ENCODE data around the gene NKX3-2.
A peak's percentile ranks its signal among the peaks of the same experiment; 100 is the strongest.

The NKX3-2 gene

GRCh38 chr4:13548059-13548983, 4.0 kb upstream of the NKX3-2 start:
- Mint-ChIP-seq H3K4me1 (peaks cover 26% of the 10 kb centered on the region), H3K27me3 (ENCODE audit: low read depth) (peaks cover 81% of the 10 kb centered on the region), H3K9me3 (peaks cover 21% of the 10 kb centered on the region), H3K36me3 (ENCODE audit: low read depth) (no peaks in the 10 kb centered on the region), H3K27ac (peak overlapping the region in 1 of 3 experiments; percentile 38), H3K4me3 (peak overlapping the region; percentile 75 to 90 (median 81))
- no peak for TF ChIP-seq CTCF (IDR thresholded peaks at IDR 0.05; ENCODE audit: unreplicated experiment in 3 of 3)

GRCh38 chr4:13547485-13548041, 3.3 kb upstream of the NKX3-2 start:
- Mint-ChIP-seq H3K36me3 (ENCODE audit: low read depth) (no peaks in the 10 kb centered on the region), H3K27ac (no peak overlapping the region), H3K4me1 (peaks cover 26% of the 10 kb centered on the region), H3K27me3 (ENCODE audit: low read depth) (peaks cover 84% of the 10 kb centered on the region), H3K9me3 (peaks cover 21% of the 10 kb centered on the region), H3K4me3 (peak overlapping the region; percentile 65 to 82 (median 76))
- TF ChIP-seq CTCF (IDR thresholded peaks at IDR 0.05; ENCODE audit: unreplicated experiment in 3 of 3): no peak

- peak overlapping the region; percentile 82 to 91 (median 83) for H3K4me3 Mint-ChIP-seq
- peaks cover 26% of the 10 kb centered on the region for H3K4me1 Mint-ChIP-seq
- H3K27ac Mint-ChIP-seq: peak overlapping the region in 1 of 3 experiments; percentile 2
- H3K27me3 Mint-ChIP-seq (ENCODE audit: low read depth): peaks cover 88% of the 10 kb centered on the region
- H3K9me3 Mint-ChIP-seq: peaks cover 21% of the 10 kb centered on the region
- no peaks in the 10 kb centered on the region for H3K36me3 Mint-ChIP-seq (ENCODE audit: low read depth)
- TF ChIP-seq CTCF (IDR thresholded peaks at IDR 0.05; ENCODE audit: unreplicated experiment in 3 of 3): no peak
These were observed 2.7 kb upstream of the NKX3-2 start for GRCh38 chr4:13546941-13547484.

- peak overlapping the region; percentile 82 to 91 (median 83) for H3K4me3 Mint-ChIP-seq
- peaks cover 26% of the 10 kb centered on the region for H3K4me1 Mint-ChIP-seq
- no peaks in the 10 kb centered on the region for H3K36me3 Mint-ChIP-seq (ENCODE audit: low read depth)
- TF ChIP-seq CTCF (IDR thresholded peaks at IDR 0.05; ENCODE audit: unreplicated experiment in 3 of 3): no peak
- peak overlapping the region in 1 of 3 experiments; percentile 2 for H3K27ac Mint-ChIP-seq
- H3K9me3 Mint-ChIP-seq: peaks cover 15% of the 10 kb centered on the region
- H3K27me3 Mint-ChIP-seq (ENCODE audit: low read depth): peaks cover 88% of the 10 kb centered on the region
These were observed 2.0 kb upstream of the NKX3-2 start for GRCh38 chr4:13546142-13546940.

GRCh38 chr4:13545394-13545808, 1.1 kb upstream of the NKX3-2 start:
- H3K4me3 Mint-ChIP-seq: peak overlapping the region; percentile 90 to 99 (median 97)
- H3K9me3 Mint-ChIP-seq: peaks cover 7% of the 10 kb centered on the region
- H3K36me3 Mint-ChIP-seq (ENCODE audit: low read depth): peaks cover 4% of the 10 kb centered on the region
- no peak for TF ChIP-seq CTCF (IDR thresholded peaks at IDR 0.05; ENCODE audit: unreplicated experiment in 3 of 3)
- peaks cover 26% of the 10 kb centered on the region for H3K4me1 Mint-ChIP-seq
- peak overlapping the region; percentile 69 to 87 (median 77) for H3K27ac Mint-ChIP-seq
- H3K27me3 Mint-ChIP-seq (ENCODE audit: low read depth): peaks cover 88% of the 10 kb centered on the region
